ENCODE data around the gene TMEM259.

DNA sequence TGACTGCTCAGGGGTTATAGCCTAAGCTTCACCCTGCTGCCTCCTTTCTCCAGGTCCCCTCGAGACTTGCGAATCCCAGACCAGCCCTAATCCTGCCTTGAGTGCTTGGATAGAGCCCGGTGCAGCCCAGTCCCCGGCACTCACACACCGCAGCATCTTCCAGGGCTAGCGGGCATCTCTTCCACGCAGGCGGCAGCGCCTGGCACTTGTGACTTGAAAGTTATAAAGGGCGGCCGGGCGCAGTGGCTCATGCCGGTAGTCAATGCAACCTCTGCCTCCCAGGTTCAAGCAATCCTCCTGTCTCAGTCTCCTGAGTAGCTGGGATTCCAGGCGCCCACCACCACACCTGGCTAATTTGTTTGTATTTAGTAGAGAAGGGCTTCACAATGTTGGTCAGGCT, 34.8 kb downstream of the TMEM259 start:
- TF ChIP-seq POLR2A (IDR thresholded peaks at IDR 0.05), result no peak
- TF ChIP-seq, protein P1, sequence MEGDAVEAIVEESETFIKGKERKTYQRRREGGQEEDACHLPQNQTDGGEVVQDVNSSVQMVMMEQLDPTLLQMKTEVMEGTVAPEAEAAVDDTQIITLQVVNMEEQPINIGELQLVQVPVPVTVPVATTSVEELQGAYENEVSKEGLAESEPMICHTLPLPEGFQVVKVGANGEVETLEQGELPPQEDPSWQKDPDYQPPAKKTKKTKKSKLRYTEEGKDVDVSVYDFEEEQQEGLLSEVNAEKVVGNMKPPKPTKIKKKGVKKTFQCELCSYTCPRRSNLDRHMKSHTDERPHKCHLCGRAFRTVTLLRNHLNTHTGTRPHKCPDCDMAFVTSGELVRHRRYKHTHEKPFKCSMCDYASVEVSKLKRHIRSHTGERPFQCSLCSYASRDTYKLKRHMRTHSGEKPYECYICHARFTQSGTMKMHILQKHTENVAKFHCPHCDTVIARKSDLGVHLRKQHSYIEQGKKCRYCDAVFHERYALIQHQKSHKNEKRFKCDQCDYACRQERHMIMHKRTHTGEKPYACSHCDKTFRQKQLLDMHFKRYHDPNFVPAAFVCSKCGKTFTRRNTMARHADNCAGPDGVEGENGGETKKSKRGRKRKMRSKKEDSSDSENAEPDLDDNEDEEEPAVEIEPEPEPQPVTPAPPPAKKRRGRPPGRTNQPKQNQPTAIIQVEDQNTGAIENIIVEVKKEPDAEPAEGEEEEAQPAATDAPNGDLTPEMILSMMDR (IDR thresholded peaks at IDR 0.05 in 4 of 5, conservative IDR thresholded peaks at IDR 0.05 in 1 of 5), result no peak

Data from gastrocnemius medialis (tissue), 4 donors.